PC-9 (cell line): ENCODE measurements around the gene TSPEAR. TPM values are rescaled to one million over a fixed set of nuclear protein-coding genes. Genes with fewer than 3 reads are reported as not detected.

Experiments
- BruUV-seq: library from RNA; stranded (reverse); fragments of 400-500 nt; replicated peaks from 2 replicates; lab custom pipeline; 2021; lab: Mats Ljungman, UMichigan
- CTCF ChIA-PET: fragments of 300-600 bp; sonication (Branson Sonifier 250); formaldehyde crosslinking; loops from one replicate; lab custom pipeline; 2022; ENCODE audit warnings: antibody characterized with exemption; lab: Charles Lee
- POLR2A ChIA-PET: fragments of 300-600 bp; sonication (Branson Sonifier 250); formaldehyde crosslinking; loops from one replicate; lab custom pipeline; 2022; ENCODE audit warnings: antibody characterized with exemption; ENCODE audit not compliant: unreplicated experiment; lab: Charles Lee
- DNase-seq, 2 experiments: peaks; one replicate each; pipeline versions ENCODE4 v3.0.0 to v3.0.0-alpha.2; 2015 to 2022; ENCODE audit warnings: mixed read lengths in 1 of 2
- H2AFZ ChIP-seq: fragments of 200-600 bp; sonication (generic); 2 replicates; pipeline ENCODE4 v1.8.1; 2017; ENCODE audit warnings: antibody characterized with exemption
- H3F3A ChIP-seq: fragments of 200-600 bp; sonication (generic); 2 replicates; pipeline ENCODE4 v1.8.1; 2017; ENCODE audit warnings: antibody characterized with exemption, mild to moderate bottlenecking, low read depth; ENCODE audit not compliant: insufficient read depth
- H3K27ac ChIP-seq: fragments of 200-600 bp; sonication (generic); 2 replicates; pipeline ENCODE4 v1.6.1; 2016; ENCODE audit warnings: mixed run types
- H3K27me3 ChIP-seq: fragments of 200-600 bp; sonication (generic); 2 replicates; pipeline ENCODE4 v1.6.1; 2016; ENCODE audit warnings: low read depth, mixed run types; ENCODE audit not compliant: insufficient read depth
- H3K36me3 ChIP-seq: fragments of 200-600 bp; sonication (generic); 2 replicates; pipeline ENCODE4 v1.6.1; 2016; ENCODE audit warnings: low read depth, mixed run types
- H3K4me1 ChIP-seq: fragments of 200-600 bp; sonication (generic); replicated peaks from 2 replicates; pipeline ENCODE4 v1.6.1; 2016; ENCODE audit warnings: mixed run types; ENCODE audit not compliant: insufficient read depth
- H3K4me2 ChIP-seq: fragments of 200-600 bp; sonication (generic); 2 replicates; pipeline ENCODE4 v1.6.1; 2017; ENCODE audit warnings: mixed run types
- H3K4me3 ChIP-seq: fragments of 200-600 bp; sonication (generic); 2 replicates; pipeline ENCODE4 v1.6.1; 2016; ENCODE audit warnings: mixed run types
- H3K79me2 ChIP-seq: fragments of 200-600 bp; sonication (generic); 2 replicates; pipeline ENCODE4 v1.6.1; 2017; ENCODE audit warnings: low read depth, mixed run types
- H3K9me2 ChIP-seq: fragments of 200-600 bp; sonication (generic); 2 replicates; pipeline ENCODE4 v1.8.1; 2017; ENCODE audit warnings: mild to moderate bottlenecking; ENCODE audit not compliant: insufficient read depth
- H3K9me3 ChIP-seq: fragments of 200-600 bp; sonication (generic); 2 replicates; pipeline ENCODE4 v1.8.1; 2016; ENCODE audit warnings: low read depth; ENCODE audit not compliant: insufficient read depth
- H4K20me1 ChIP-seq: fragments of 200-600 bp; sonication (generic); 2 replicates; pipeline ENCODE4 v1.8.1; 2017; ENCODE audit not compliant: insufficient read depth
- CTCF ChIP-seq: fragments of 200-600 bp; sonication (generic); conservative IDR thresholded peaks from 2 replicates; pipeline ENCODE4 v1.6.1; 2017; ENCODE audit warnings: mixed run types, antibody characterized with exemption, mild to moderate bottlenecking, moderate library complexity
- EZH2 ChIP-seq: fragments of 200-600 bp; sonication (generic); IDR thresholded peaks from 2 replicates; pipeline ENCODE4 v1.8.0; 2017; ENCODE audit warnings: antibody characterized with exemption, low read depth
- intact Hi-C: fragments of 100-400 bp; cut with micrococcal nuclease; formaldehyde crosslinking; loops from one replicate; pipeline ENCODE4 v1.10.0; 2022; ENCODE audit not compliant: unreplicated experiment
- total RNA-seq: library from RNA; stranded (reverse); gene quantifications from 2 replicates; pipeline ENCODE4 v1.2.3, GENCODE V29; 2021

Gene TSPEAR
- total RNA-seq, 1 experiment from 2014 or later: not detected

GRCh38 chr21:44484498-44485253 lies 226.7 kb downstream of the TSPEAR start:
- DNase-seq: no peak
- no peaks in the 10 kb centered on the region; the same call in 1 of the 2 replicates for H3K9me3 ChIP-seq
- BruUV-seq: no TSS peak
- no peaks in the 10 kb centered on the region for H4K20me1 ChIP-seq
- no peaks in the 10 kb centered on the region for H3K36me3 ChIP-seq
- H3K79me2 ChIP-seq: no peaks in the 10 kb centered on the region
- no peak overlapping the region for H3K27ac ChIP-seq
- H2AFZ ChIP-seq: no peak overlapping the region
- intact Hi-C loops: loop anchor here (10.0 kb wide), 1 partner anchor 670 kb away; no protein-coding TSS in a partner anchor
- ChIA-PET POLR2A (no interaction called here), CTCF (no interaction called here)
- no peak overlapping the region for H3K4me3 ChIP-seq
- no peaks in the 10 kb centered on the region for H3K4me1 ChIP-seq
- no peak for TF ChIP-seq EZH2
- no peak for TF ChIP-seq CTCF
- no peaks in the 10 kb centered on the region for H3K9me2 ChIP-seq
- H3K27me3 ChIP-seq: peaks cover 26% of the 10 kb centered on the region; the same call in 1 of the 2 replicates
- no peaks in the 10 kb centered on the region for H3F3A ChIP-seq
- H3K4me2 ChIP-seq: no peak overlapping the region

GRCh38 chr21:44483288-44484237 lies 227.8 kb downstream of the TSPEAR start:
- Histone ChIP-seq H3F3A (no peaks in the 10 kb centered on the region), H3K79me2 (no peaks in the 10 kb centered on the region), H3K4me2 (no peak overlapping the region), H3K9me2 (no peaks in the 10 kb centered on the region), H4K20me1 (no peaks in the 10 kb centered on the region), H2AFZ (no peak overlapping the region), H3K27ac (no peak overlapping the region), H3K4me3 (no peak overlapping the region), H3K4me1 (no peaks in the 10 kb centered on the region), H3K27me3 (peaks cover 25% of the 10 kb centered on the region; the same call in 1 of the 2 replicates), H3K9me3 (no peaks in the 10 kb centered on the region; the same call in 1 of the 2 replicates), H3K36me3 (no peaks in the 10 kb centered on the region)
- no TSS peak for BruUV-seq
- TF ChIP-seq CTCF (no peak), EZH2 (no peak)
- POLR2A ChIA-PET: no interaction called here
- CTCF ChIA-PET: no interaction called here
- intact Hi-C loops: loop anchor here (10.0 kb wide), 1 partner anchor 669 kb away; no protein-coding TSS in a partner anchor
- no peak for DNase-seq

DNA sequence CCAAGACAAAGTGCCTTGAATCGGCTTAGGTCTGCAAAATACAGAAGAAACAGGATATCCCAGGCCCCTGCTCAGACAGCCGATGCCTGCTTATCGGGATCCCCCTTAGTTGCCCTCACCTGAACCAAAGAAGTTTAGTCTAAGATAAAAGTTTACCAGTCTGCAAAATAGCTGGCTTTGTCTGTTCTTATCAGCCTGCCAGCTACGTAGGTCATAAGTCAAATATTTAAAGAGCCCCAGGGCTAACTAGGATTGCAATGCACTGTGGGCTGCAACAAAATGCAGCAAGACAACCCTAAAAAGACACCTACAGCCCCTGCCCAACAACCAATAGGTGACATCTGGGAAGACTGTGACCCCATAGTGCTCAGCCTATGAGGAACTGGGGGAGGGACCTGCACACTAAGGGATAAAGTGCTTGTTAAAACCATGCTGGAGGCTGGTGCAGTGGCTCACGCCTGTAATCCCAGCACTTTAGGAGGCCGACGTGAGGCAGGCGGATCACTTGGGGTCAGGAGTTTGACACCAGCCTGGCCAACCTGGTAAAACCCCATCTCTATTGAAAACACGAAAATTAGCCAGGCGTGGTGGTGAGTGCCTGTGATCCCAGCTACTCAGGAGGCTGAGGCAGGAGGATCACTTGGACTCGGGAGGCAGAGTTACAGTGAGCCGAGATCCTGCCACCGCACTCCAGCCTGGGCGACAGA lies 228.6 kb downstream of the TSPEAR start:
- no peaks in the 10 kb centered on the region for H4K20me1 ChIP-seq
- H3K36me3 ChIP-seq: no peaks in the 10 kb centered on the region
- intact Hi-C loops: loop anchor here (10.0 kb wide), 1 partner anchor 668 kb away; no protein-coding TSS in a partner anchor
- no peak overlapping the region for H3K27ac ChIP-seq
- peaks cover 19% of the 10 kb centered on the region for H3K27me3 ChIP-seq
- no peaks in the 10 kb centered on the region for H3F3A ChIP-seq
- ChIA-PET CTCF (no interaction called here), POLR2A (no interaction called here)
- TF ChIP-seq EZH2 (no peak), CTCF (no peak)
- no peak overlapping the region for H2AFZ ChIP-seq
- no peak overlapping the region for H3K4me3 ChIP-seq
- H3K9me3 ChIP-seq: no peaks in the 10 kb centered on the region; the same call in 1 of the 2 replicates
- H3K9me2 ChIP-seq: no peaks in the 10 kb centered on the region
- H3K79me2 ChIP-seq: no peaks in the 10 kb centered on the region
- BruUV-seq: no TSS peak
- DNase-seq: peak in 1 of 2 experiments; percentile 49
- H3K4me1 ChIP-seq: no peaks in the 10 kb centered on the region
- H3K4me2 ChIP-seq: no peak overlapping the region
